ENCODE measurements around the gene KIF3B. TPM values are rescaled to one million over a fixed set of nuclear protein-coding genes. Genes with fewer than 3 reads are reported as not detected.

Gene KIF3B
- total and polyA plus RNA-seq, 2 of the 13 experiments (the other 11 are each of a cell fraction or from before 2014, with no cell fraction given) = 23.6 to 28.8 TPM

GRCh38 chr20:32338665-32339064 is 61.2 kb downstream of the KIF3B start (continued):
- TF ChIP-seq FOXP4 (CRISPR knock-in tag; IDR thresholded peaks at IDR 0.05) = no peak; the same call in 1 of the 2 replicates
- TF ChIP-seq HCFC1 (IDR thresholded peaks at IDR 0.05; ENCODE audit: low read depth, low read length) = no peak
- no peak for TF ChIP-seq ISX (CRISPR knock-in tag; conservative IDR thresholded peaks at IDR 0.05)
- no peak for TF ChIP-seq PHF5A (CRISPR knock-in tag; IDR thresholded peaks at IDR 0.05; ENCODE audit: low read depth, unreplicated experiment)
- TF ChIP-seq ZNF121 (CRISPR knock-in tag; IDR thresholded peaks at IDR 0.05) = 0 out of 2 replicates have a peak, but pooled peaks have one; percentile 24
- peak; percentile 62; the same call in 1 of the 2 replicates for TF ChIP-seq RXRA (CRISPR knock-in tag; IDR thresholded peaks at IDR 0.05)
- TF ChIP-seq ZFX (CRISPR knock-in tag; IDR thresholded peaks at IDR 0.05; ENCODE audit: low read depth) = 0 out of 2 replicates have a peak, but pooled peaks have one; percentile 33
- no peak for TF ChIP-seq POGK (CRISPR knock-in tag; conservative IDR thresholded peaks at IDR 0.05)
- peak; percentile 83 for TF ChIP-seq ZMYM3 (CRISPR knock-in tag; IDR thresholded peaks at IDR 0.05)
- no peak for TF ChIP-seq TCF7L2 (IDR thresholded peaks at IDR 0.05; ENCODE audit: low read depth, low read length)
- TF ChIP-seq RBAK (CRISPR knock-in tag; IDR thresholded peaks at IDR 0.05) = 0 out of 2 replicates have a peak, but pooled peaks have one; percentile 25
- no peak for TF ChIP-seq ZNF143 (CRISPR knock-in tag; IDR thresholded peaks at IDR 0.05)
- TF ChIP-seq DBP (CRISPR knock-in tag; IDR thresholded peaks at IDR 0.05; ENCODE audit: not compliant biosample characterization) = no peak
- TF ChIP-seq FOXM1 (CRISPR knock-in tag; IDR thresholded peaks at IDR 0.05) = no peak
- no peak for TF ChIP-seq YY1 (IDR thresholded peaks at IDR 0.05; ENCODE audit: insufficient read depth, insufficient replicate concordance, low read depth, low read length)
- peak; percentile 37; the same call in 1 of the 2 replicates for TF ChIP-seq ZMYM4 (CRISPR knock-in tag; IDR thresholded peaks at IDR 0.05)
- TF ChIP-seq, protein P1, sequence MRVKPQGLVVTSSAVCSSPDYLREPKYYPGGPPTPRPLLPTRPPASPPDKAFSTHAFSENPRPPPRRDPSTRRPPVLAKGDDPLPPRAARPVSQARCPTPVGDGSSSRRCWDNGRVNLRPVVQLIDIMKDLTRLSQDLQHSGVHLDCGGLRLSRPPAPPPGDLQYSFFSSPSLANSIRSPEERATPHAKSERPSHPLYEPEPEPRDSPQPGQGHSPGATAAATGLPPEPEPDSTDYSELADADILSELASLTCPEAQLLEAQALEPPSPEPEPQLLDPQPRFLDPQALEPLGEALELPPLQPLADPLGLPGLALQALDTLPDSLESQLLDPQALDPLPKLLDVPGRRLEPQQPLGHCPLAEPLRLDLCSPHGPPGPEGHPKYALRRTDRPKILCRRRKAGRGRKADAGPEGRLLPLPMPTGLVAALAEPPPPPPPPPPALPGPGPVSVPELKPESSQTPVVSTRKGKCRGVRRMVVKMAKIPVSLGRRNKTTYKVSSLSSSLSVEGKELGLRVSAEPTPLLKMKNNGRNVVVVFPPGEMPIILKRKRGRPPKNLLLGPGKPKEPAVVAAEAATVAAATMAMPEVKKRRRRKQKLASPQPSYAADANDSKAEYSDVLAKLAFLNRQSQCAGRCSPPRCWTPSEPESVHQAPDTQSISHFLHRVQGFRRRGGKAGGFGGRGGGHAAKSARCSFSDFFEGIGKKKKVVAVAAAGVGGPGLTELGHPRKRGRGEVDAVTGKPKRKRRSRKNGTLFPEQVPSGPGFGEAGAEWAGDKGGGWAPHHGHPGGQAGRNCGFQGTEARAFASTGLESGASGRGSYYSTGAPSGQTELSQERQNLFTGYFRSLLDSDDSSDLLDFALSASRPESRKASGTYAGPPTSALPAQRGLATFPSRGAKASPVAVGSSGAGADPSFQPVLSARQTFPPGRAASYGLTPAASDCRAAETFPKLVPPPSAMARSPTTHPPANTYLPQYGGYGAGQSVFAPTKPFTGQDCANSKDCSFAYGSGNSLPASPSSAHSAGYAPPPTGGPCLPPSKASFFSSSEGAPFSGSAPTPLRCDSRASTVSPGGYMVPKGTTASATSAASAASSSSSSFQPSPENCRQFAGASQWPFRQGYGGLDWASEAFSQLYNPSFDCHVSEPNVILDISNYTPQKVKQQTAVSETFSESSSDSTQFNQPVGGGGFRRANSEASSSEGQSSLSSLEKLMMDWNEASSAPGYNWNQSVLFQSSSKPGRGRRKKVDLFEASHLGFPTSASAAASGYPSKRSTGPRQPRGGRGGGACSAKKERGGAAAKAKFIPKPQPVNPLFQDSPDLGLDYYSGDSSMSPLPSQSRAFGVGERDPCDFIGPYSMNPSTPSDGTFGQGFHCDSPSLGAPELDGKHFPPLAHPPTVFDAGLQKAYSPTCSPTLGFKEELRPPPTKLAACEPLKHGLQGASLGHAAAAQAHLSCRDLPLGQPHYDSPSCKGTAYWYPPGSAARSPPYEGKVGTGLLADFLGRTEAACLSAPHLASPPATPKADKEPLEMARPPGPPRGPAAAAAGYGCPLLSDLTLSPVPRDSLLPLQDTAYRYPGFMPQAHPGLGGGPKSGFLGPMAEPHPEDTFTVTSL (CRISPR knock-in tag; IDR thresholded peaks at IDR 0.05; ENCODE audit: borderline replicate concordance) = 0 out of 2 replicates have a peak, but pooled peaks have one; percentile 39
- TF ChIP-seq, protein P2, sequence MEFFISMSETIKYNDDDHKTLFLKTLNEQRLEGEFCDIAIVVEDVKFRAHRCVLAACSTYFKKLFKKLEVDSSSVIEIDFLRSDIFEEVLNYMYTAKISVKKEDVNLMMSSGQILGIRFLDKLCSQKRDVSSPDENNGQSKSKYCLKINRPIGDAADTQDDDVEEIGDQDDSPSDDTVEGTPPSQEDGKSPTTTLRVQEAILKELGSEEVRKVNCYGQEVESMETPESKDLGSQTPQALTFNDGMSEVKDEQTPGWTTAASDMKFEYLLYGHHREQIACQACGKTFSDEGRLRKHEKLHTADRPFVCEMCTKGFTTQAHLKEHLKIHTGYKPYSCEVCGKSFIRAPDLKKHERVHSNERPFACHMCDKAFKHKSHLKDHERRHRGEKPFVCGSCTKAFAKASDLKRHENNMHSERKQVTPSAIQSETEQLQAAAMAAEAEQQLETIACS (CRISPR knock-in tag; IDR thresholded peaks at IDR 0.05) = no peak
